Left ventricle myocardium inferior (tissue), 1 donor: ENCODE results near the gene CD58. TPM values are rescaled to one million over a fixed set of nuclear protein-coding genes. Genes with fewer than 3 reads are reported as not detected.

Source experiments
- DNase-seq: peaks from one replicate; pipeline ENCODE4 v3.0.0-alpha.2; 2020
- H3K27ac ChIP-seq: fragments of 200-600 bp; replicated peaks from 2 replicates; pipeline ENCODE4 v1.8.0; 2021
- H3K27me3 ChIP-seq: fragments of 200-600 bp; 2 replicates; pipeline ENCODE4 v1.8.0; 2021; ENCODE audit warnings: low read depth
- H3K36me3 ChIP-seq: fragments of 200-600 bp; 2 replicates; pipeline ENCODE4 v1.8.0; 2021
- H3K4me1 ChIP-seq: fragments of 200-600 bp; 2 replicates; pipeline ENCODE4 v1.8.0; 2021
- H3K4me3 ChIP-seq: fragments of 200-600 bp; 2 replicates; pipeline ENCODE4 v1.8.0; 2021; ENCODE audit warnings: mild to moderate bottlenecking, moderate library complexity
- H3K9me3 ChIP-seq: fragments of 200-600 bp; replicated peaks from 2 replicates; pipeline ENCODE4 v1.8.0; 2021
- CTCF ChIP-seq: fragments of 200-600 bp; IDR thresholded peaks from 2 replicates; pipeline ENCODE4 v1.8.0; 2021; ENCODE audit warnings: antibody characterized with exemption, mild to moderate bottlenecking, borderline replicate concordance
- intact Hi-C: fragments of 100-400 bp; cut with micrococcal nuclease; formaldehyde crosslinking; loops from one replicate; pipeline ENCODE4 v1.11.0; 2022
- total RNA-seq: library from RNA; stranded (reverse); fragmentation: NEBNext Ultra II Directional; extraction: Animal tissue kit (Norgen Biotek cat#: 25700); gene quantifications from one replicate; pipeline ENCODE4 v1.2.1, GENCODE V29; 2021
- donor health status: DM: no; HTN: yes; CAD: no; lungs with severe emphysema.

CD58 gene
- total RNA-seq, 1 donor from 2014 or later, result 32.2 TPM

GRCh38 chr1:116511459-116512019 is 59.3 kb downstream of the CD58 start:
- Histone ChIP-seq H3K36me3 (no peaks in the 10 kb centered on the region), H3K9me3 (no peaks in the 10 kb centered on the region), H3K27ac (no peak overlapping the region), H3K4me1 (peaks cover 17% of the 10 kb centered on the region), H3K27me3 (no peaks in the 10 kb centered on the region), H3K4me3 (no peak overlapping the region)
- no peak for TF ChIP-seq CTCF
- intact Hi-C loops, result no loop called here
- DNase-seq, result no peak

- no peak for DNase-seq
- H3K27ac ChIP-seq, result no peak overlapping the region
- TF ChIP-seq CTCF, result no peak
- intact Hi-C loops, result no loop called here
- H3K9me3 ChIP-seq, result no peaks in the 10 kb centered on the region
- H3K4me3 ChIP-seq, result no peak overlapping the region
- no peaks in the 10 kb centered on the region for H3K27me3 ChIP-seq
- H3K36me3 ChIP-seq, result no peaks in the 10 kb centered on the region
- H3K4me1 ChIP-seq, result peaks cover 17% of the 10 kb centered on the region
These were observed 60.5 kb downstream of the CD58 start for GRCh38 chr1:116510361-116510760.

- H3K27ac ChIP-seq, result no peak overlapping the region
- H3K4me3 ChIP-seq, result no peak overlapping the region
- H3K9me3 ChIP-seq, result no peaks in the 10 kb centered on the region
- no peaks in the 10 kb centered on the region for H3K27me3 ChIP-seq
- TF ChIP-seq CTCF, result no peak
- H3K36me3 ChIP-seq, result no peaks in the 10 kb centered on the region
- peaks cover 20% of the 10 kb centered on the region for H3K4me1 ChIP-seq
- DNase-seq, result no peak
- intact Hi-C loops, result no loop called here
These were observed 61.5 kb downstream of the CD58 start for GRCh38 chr1:116508984-116509980.

GRCh38 chr1:116508085-116508983 is 62.5 kb downstream of the CD58 start:
- no peaks in the 10 kb centered on the region for H3K9me3 ChIP-seq
- peaks cover 23% of the 10 kb centered on the region for H3K4me1 ChIP-seq
- intact Hi-C loops, result no loop called here
- no peak overlapping the region for H3K4me3 ChIP-seq
- no peak overlapping the region for H3K27ac ChIP-seq
- no peak for DNase-seq
- H3K27me3 ChIP-seq, result no peaks in the 10 kb centered on the region
- H3K36me3 ChIP-seq, result no peaks in the 10 kb centered on the region
- TF ChIP-seq CTCF, result no peak

GRCh38 chr1:116507631-116508030 is 63.2 kb downstream of the CD58 start:
- Histone ChIP-seq H3K36me3 (no peaks in the 10 kb centered on the region), H3K4me1 (peaks cover 24% of the 10 kb centered on the region), H3K9me3 (no peaks in the 10 kb centered on the region), H3K27ac (no peak overlapping the region), H3K4me3 (no peak overlapping the region), H3K27me3 (no peaks in the 10 kb centered on the region)
- TF ChIP-seq CTCF, result no peak
- no peak for DNase-seq
- intact Hi-C loops, result no loop called here
